ENCODE data around the gene ACTL6B.

- TF ChIP-seq, protein P1, sequence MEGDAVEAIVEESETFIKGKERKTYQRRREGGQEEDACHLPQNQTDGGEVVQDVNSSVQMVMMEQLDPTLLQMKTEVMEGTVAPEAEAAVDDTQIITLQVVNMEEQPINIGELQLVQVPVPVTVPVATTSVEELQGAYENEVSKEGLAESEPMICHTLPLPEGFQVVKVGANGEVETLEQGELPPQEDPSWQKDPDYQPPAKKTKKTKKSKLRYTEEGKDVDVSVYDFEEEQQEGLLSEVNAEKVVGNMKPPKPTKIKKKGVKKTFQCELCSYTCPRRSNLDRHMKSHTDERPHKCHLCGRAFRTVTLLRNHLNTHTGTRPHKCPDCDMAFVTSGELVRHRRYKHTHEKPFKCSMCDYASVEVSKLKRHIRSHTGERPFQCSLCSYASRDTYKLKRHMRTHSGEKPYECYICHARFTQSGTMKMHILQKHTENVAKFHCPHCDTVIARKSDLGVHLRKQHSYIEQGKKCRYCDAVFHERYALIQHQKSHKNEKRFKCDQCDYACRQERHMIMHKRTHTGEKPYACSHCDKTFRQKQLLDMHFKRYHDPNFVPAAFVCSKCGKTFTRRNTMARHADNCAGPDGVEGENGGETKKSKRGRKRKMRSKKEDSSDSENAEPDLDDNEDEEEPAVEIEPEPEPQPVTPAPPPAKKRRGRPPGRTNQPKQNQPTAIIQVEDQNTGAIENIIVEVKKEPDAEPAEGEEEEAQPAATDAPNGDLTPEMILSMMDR (IDR thresholded peaks at IDR 0.05): no peak
- TF ChIP-seq POLR2A (IDR thresholded peaks at IDR 0.05): no peak
Observed at GRCh38 chr7:100632951-100633717, 23.1 kb downstream of the ACTL6B start.
